HL-60/S4 (cell line): ENCODE data around the gene RRP1.

Experiments
- in situ Hi-C: fragments of 300-500 bp; cut with MboI; formaldehyde crosslinking; loops from 2 replicates; pipeline ENCODE4 v1.14.3; 2022; ENCODE audit warnings: low sequenced_read_pairs

Gene RRP1

DNA sequence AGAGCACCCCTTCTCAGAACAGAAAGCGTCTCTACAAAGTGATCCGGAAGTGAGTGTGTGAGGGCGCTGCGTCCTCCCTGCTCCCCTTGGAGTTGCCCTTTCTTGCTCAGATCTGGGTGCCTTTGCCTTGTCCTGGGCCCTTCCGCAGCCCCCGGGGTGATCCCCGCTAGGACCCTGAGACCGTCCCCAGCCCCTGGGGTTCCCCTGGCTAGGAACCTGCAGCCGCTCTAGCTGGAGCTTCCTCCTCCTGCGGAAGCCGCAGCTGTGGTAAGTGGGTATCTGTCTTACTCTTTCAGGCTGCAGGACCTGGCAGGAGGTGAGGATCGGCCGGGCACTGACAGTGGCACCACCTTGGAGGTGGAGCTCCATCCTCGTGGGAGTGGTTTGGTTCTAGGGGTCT, 11.2 kb downstream of the RRP1 start:
- in situ Hi-C loops: loop anchor here (25.0 kb wide), 1 partner anchor 687 kb away; no protein-coding TSS in a partner anchor

DNA sequence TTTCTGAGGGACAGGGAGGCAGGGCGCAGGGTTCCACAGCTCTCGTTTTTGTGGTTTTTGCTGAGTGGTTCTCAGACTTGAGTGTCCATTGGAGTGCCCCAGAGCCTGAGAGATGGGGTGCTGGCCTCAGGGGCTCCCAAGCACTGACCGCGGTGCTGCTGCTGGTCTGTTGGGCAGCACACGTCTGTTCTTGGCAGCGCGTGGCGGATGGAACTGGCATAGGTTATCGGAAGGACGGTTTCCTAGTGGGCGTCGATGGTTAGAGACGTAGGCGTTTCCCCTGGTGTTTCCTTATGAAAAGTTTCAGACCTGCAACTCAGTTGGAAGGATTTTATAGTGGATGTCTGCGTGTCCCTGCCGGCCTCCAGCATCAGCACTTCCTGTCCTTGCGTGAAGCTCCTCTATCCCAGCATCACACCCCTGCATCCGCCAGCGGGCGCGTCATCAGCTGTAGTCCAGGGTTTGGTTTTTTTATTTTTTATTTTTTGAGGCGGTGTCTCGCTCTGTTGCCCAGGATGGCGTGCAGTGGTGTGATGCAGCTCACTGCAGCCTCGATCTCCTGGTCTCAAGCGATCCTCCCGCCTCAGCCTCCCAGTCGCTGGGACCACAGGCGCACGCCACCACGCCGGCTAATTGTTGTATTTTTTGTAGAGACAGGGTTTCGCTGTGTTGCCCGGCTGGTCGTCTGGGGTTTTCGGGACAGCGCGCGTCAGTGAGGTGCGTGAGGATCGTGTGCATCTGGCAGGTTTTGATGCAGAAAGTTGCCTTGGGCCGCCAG, 11.8 kb downstream of the RRP1 start:
- in situ Hi-C loops: loop anchor here (25.0 kb wide), 1 partner anchor 686 kb away; no protein-coding TSS in a partner anchor

DNA sequence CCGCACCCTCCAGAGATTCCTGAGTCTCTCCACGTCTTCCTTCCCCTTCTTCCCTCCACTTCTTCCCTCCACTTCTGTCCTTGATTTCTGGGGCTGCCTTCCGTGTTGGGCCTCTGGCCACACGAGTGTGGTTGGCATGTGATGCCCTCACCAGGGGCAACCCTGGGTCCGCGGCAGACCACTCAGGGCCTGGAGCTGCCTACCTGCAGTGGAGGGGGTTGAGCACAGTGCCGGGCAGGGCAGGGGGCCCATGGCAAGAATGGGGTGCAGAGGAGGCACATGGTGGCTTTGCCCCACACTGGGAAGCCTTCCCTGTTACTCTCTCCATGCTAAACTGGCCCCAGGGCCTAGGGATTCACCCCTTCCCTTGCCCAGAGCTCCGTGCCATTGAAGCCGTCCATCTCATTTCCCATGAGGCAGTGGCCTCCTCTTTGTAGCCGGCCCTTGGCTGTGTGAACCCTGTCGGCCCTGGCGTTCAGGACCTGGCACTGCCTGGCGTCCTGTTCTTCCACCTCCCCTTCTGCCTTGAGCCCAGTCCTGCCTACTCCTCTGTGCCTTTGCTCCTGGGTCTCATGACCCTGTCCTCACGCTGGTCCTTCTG, 13.4 kb downstream of the RRP1 start:
- in situ Hi-C loops: loop anchor here (25.0 kb wide), 1 partner anchor 684 kb away; no protein-coding TSS in a partner anchor

- in situ Hi-C loops: loop anchor here (25.0 kb wide), 1 partner anchor 684 kb away; no protein-coding TSS in a partner anchor
Measured at GRCh38 chr21:43803558-43804300, 14.4 kb downstream of the RRP1 start.

DNA sequence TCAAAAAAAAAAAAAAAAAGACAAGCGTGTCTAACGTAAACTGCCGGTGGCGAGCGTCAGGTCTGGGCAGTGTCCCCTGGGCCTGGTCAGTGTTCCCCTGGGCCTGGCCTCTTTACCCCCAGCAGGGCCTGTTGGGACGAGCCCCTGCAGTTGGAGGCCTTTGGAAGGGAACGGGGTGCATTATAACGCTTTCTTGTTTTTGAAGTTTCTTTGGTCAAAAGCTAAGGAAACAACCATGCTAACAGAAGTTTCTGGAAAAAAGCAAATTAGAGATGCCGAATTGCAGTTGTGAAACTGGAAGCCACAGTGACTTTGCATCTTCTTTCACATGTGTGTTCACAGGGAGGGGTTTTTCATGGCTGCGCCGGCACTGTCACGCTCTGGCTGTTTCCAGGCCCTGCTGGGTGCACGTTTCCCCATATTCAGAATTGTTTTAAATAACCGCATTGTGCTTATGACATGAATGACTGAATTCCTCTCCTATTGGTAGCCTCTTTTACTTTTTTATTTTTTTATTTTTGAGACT, 16.0 kb downstream of the RRP1 start:
- in situ Hi-C loops: loop anchor here (25.0 kb wide), 1 partner anchor 682 kb away; no protein-coding TSS in a partner anchor

- in situ Hi-C loops: loop anchor here (25.0 kb wide), 1 partner anchor 681 kb away; no protein-coding TSS in a partner anchor
Measured at GRCh38 chr21:43806017-43806710, 16.8 kb downstream of the RRP1 start.

GRCh38 chr21:43808367-43808766, 19.0 kb downstream of the RRP1 start:
- in situ Hi-C loops: loop anchor here (25.0 kb wide), 1 partner anchor 679 kb away; no protein-coding TSS in a partner anchor

DNA sequence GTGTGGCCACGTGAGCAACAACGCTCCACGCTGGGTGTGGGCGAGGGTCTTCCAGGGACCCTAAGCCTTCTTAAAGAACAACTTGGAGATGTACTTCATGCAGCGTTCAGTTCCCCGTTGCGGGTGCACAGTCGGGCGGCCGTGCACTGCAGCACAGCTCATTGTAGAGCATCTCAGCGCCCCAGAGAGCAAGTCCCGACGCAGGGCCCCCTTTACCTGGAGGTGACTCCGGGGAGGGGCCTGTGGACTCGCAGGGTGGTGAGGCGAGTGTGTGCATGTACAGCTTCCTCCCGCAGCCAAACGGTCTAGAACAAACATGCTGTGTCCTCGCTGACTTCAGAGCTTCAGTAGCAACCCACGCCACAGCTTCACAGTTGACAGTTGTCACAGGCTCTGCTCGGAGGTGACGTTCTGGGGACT, 19.5 kb downstream of the RRP1 start:
- in situ Hi-C loops: loop anchor here (25.0 kb wide), 1 partner anchor 678 kb away; no protein-coding TSS in a partner anchor

DNA sequence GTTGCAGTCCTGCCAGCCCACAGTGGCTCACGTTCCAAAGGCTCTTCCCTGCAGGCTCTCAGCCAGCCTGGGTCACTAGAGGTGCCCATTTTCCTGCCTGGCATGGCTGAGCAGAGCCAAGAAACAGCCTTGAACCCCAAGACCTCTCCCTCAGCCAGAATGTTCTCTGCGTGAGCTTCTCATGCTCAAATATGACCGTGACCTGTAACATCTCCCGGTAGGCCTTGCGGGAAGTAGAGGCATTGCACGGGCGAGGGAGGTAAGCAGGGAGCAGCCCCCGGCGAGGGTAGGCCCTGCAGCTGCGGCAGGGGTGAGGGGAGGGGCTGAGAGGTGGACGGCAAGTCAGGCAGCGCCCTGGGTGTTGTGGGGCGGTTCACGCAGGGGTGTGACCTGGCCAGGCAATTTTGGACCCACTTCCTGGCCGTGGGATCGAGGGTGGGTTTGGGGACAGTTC, 20.0 kb downstream of the RRP1 start:
- in situ Hi-C loops: loop anchor here (25.0 kb wide), 1 partner anchor 678 kb away; no protein-coding TSS in a partner anchor

- in situ Hi-C loops: loop anchor here (25.0 kb wide), 1 partner anchor 677 kb away; no protein-coding TSS in a partner anchor
Measured at GRCh38 chr21:43809853-43810504, 20.6 kb downstream of the RRP1 start.

- in situ Hi-C loops: loop anchor here (25.0 kb wide), 1 partner anchor 677 kb away; no protein-coding TSS in a partner anchor
Measured at GRCh38 chr21:43810505-43811261, 21.3 kb downstream of the RRP1 start.

- in situ Hi-C loops: loop anchor here (25.0 kb wide), 1 partner anchor 676 kb away; no protein-coding TSS in a partner anchor
Measured at GRCh38 chr21:43811262-43812105, 22.1 kb downstream of the RRP1 start.

- in situ Hi-C loops: loop anchor here (25.0 kb wide), 1 partner anchor 675 kb away; no protein-coding TSS in a partner anchor
Measured at GRCh38 chr21:43812139-43812821, 22.9 kb downstream of the RRP1 start.

DNA sequence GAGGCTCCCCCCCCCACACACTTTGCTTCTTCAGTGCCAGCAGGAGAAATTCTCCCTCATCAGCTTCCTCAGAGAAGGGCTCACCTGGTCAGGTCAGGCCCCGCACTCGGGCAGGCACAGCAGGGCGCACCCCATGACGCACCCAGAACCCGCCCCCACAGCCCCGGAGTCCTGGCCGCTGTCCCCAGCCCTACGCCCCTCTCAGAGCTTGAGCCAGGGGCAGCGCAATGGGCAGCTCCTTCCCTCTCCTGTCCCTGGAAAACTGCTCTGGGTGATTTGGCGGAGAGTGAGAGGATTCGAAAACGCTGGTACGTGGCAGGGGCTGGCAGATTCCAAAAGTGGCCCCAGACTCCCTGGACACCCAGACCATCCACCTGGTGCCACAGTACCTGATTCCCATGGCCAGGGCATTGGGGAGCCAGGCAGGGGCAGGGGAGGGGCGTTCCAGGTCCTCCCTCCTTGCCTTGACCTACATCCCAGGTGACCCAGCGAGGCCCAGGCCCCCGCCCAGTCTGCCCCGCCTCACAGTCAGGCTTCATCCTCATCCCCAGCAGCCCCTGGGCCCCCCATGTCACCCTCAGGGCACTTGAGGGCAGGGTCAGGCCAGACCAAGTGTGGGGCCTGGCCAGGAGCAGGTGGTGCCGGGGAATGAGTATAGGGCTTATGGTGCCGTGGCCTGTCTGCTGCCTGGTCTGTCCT, 23.7 kb downstream of the RRP1 start:
- in situ Hi-C loops: loop anchor here (25.0 kb wide), 1 partner anchor 674 kb away; no protein-coding TSS in a partner anchor

GRCh38 chr21:43813656-43813980, 24.2 kb downstream of the RRP1 start:
- in situ Hi-C loops: loop anchor here (25.0 kb wide), 1 partner anchor 674 kb away; no protein-coding TSS in a partner anchor
